ENCODE measurements around the gene NCF4.

Gene NCF4

DNA sequence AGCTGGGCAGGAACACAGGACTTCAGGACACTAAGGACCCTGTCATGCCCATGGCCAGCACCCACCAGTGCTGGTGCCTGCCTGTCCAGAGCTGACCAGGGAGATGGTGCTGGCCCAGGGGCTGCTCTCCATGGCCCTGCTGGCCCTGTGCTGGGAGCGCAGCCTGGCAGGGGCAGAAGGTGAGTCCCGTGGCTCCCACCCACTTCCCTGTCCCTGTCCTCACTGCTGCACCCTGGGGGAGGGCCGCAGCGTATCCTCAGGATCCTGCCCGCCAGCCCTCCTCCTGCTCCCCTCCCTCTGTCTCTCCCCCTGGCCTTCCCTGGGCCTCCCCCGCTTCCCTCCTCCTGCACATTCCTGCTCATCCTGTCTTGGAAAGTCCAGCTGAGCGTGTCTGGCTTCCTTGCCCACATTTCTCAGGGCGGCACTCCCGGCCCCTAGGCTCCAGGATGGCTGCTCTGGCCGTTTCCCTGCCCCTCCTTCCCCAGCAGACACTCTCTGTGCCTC, 61.4 kb downstream of the NCF4 start:
- no peak for DNase-seq
- H3K79me2 ChIP-seq (ENCODE audit: low read length): peaks cover 80% of the 10 kb centered on the region
- H3K36me3 ChIP-seq (replicated peaks; ENCODE audit: insufficient read depth, low read length): peaks cover 9% of the 10 kb centered on the region; the same call in 1 of the 2 replicates
- H3K4me2 ChIP-seq (ENCODE audit: low read depth, low read length): no peak overlapping the region
- no peaks in the 10 kb centered on the region for H3K9me2 ChIP-seq (replicated peaks; ENCODE audit: insufficient read depth, low read length)
- H2AFZ ChIP-seq (ENCODE audit: low read length): no peak overlapping the region
- TF ChIP-seq EZH2phosphoT487 (IDR thresholded peaks at IDR 0.05; ENCODE audit: low read length): no peak
- no peak for TF ChIP-seq EZH2 (optimal IDR thresholded peaks at IDR 0.05; ENCODE audit: low read depth, low read length)
- H3K4me3 ChIP-seq (ENCODE audit: low read length): no peak overlapping the region
- no peaks in the 10 kb centered on the region for H3F3A ChIP-seq (ENCODE audit: insufficient read depth, low read length)
- no peaks in the 10 kb centered on the region for H3K9me3 ChIP-seq (replicated peaks; ENCODE audit: insufficient read depth, low read length)
- H3K4me1 ChIP-seq (ENCODE audit: low read length): peaks cover 27% of the 10 kb centered on the region; the same call in 1 of the 2 replicates
- no peaks in the 10 kb centered on the region for H3K27me3 ChIP-seq (replicated peaks; ENCODE audit: insufficient read depth, low read length)
- H3K9ac ChIP-seq (ENCODE audit: low read length): no peak overlapping the region
- no peak overlapping the region for H3K27ac ChIP-seq (ENCODE audit: low read length)
- H4K20me1 ChIP-seq (ENCODE audit: insufficient read depth, low read length): no peaks in the 10 kb centered on the region

DNA sequence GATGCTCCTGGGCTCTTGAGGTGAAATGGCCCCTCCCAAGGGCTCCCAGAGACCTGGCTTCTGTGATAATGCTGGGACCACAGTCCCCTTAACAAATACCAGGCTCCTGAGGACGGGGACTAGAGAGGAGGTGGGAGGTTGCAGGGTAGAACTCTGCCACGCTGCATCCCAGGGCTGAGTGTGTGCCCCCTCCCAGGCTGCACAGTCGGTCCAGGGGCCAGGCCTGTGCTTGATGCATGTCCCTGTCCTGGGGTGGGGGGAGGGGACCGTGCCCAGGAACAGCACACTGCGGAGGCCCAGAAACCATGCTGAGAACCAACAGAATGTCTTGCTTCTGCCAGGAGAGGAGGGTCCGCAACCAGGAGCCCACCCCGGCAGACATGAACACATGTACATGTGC, 61.9 kb downstream of the NCF4 start:
- peaks cover 79% of the 10 kb centered on the region for H3K79me2 ChIP-seq (ENCODE audit: low read length)
- H3K4me1 ChIP-seq (ENCODE audit: low read length): peaks cover 33% of the 10 kb centered on the region
- H3K9me3 ChIP-seq (replicated peaks; ENCODE audit: insufficient read depth, low read length): no peaks in the 10 kb centered on the region
- H3K9me2 ChIP-seq (replicated peaks; ENCODE audit: insufficient read depth, low read length): no peaks in the 10 kb centered on the region
- H3K9ac ChIP-seq (ENCODE audit: low read length): no peak overlapping the region
- no peak overlapping the region for H3K4me2 ChIP-seq (ENCODE audit: low read depth, low read length)
- H2AFZ ChIP-seq (ENCODE audit: low read length): no peak overlapping the region
- DNase-seq: no peak
- TF ChIP-seq, protein P1, sequence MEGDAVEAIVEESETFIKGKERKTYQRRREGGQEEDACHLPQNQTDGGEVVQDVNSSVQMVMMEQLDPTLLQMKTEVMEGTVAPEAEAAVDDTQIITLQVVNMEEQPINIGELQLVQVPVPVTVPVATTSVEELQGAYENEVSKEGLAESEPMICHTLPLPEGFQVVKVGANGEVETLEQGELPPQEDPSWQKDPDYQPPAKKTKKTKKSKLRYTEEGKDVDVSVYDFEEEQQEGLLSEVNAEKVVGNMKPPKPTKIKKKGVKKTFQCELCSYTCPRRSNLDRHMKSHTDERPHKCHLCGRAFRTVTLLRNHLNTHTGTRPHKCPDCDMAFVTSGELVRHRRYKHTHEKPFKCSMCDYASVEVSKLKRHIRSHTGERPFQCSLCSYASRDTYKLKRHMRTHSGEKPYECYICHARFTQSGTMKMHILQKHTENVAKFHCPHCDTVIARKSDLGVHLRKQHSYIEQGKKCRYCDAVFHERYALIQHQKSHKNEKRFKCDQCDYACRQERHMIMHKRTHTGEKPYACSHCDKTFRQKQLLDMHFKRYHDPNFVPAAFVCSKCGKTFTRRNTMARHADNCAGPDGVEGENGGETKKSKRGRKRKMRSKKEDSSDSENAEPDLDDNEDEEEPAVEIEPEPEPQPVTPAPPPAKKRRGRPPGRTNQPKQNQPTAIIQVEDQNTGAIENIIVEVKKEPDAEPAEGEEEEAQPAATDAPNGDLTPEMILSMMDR (IDR thresholded peaks at IDR 0.05; ENCODE audit: low read length): no peak
- no peak for TF ChIP-seq EZH2phosphoT487 (IDR thresholded peaks at IDR 0.05; ENCODE audit: low read length)
- no peak for TF ChIP-seq EZH2 (optimal IDR thresholded peaks at IDR 0.05; ENCODE audit: low read depth, low read length)
- no peak overlapping the region for H3K4me3 ChIP-seq (ENCODE audit: low read length)
- no peaks in the 10 kb centered on the region for H4K20me1 ChIP-seq (ENCODE audit: insufficient read depth, low read length)
- H3F3A ChIP-seq (ENCODE audit: insufficient read depth, low read length): no peaks in the 10 kb centered on the region
- H3K27ac ChIP-seq (ENCODE audit: low read length): no peak overlapping the region
- H3K27me3 ChIP-seq (replicated peaks; ENCODE audit: insufficient read depth, low read length): no peaks in the 10 kb centered on the region
- H3K36me3 ChIP-seq (replicated peaks; ENCODE audit: insufficient read depth, low read length): peaks cover 9% of the 10 kb centered on the region; the same call in 1 of the 2 replicates

DNA sequence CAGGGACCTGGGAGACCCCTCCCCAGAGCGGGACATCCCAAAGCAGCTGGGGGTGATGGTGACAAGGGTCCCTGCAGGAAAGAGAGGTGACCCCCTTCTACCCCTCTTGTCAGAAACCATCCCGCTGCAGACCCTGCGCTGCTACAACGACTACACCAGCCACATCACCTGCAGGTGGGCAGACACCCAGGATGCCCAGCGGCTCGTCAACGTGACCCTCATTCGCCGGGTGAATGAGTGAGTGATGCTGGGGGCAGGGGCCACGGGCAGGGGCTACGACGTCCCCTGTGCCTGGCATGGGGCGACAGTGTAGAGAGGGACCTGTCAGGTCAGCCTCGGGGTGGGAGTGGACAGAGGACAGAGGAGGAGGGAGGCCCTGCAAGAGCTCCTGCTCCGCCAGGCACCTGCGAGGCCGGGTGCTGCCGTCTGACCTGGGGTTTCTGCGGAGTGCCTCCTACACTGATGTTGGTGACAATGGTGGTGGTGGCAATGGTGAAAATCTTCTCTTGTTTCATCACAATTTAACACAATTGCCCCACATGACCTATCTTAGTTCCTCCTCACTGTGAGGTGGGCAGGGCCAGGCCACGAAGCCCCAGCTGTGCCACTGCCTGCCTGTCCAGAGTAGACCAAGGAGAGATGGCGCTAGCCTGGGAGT, 62.5 kb downstream of the NCF4 start:
- H3K27me3 ChIP-seq (replicated peaks; ENCODE audit: insufficient read depth, low read length): no peaks in the 10 kb centered on the region
- DNase-seq: no peak
- H3K9me3 ChIP-seq (replicated peaks; ENCODE audit: insufficient read depth, low read length): no peaks in the 10 kb centered on the region
- H4K20me1 ChIP-seq (ENCODE audit: insufficient read depth, low read length): no peaks in the 10 kb centered on the region
- peaks cover 33% of the 10 kb centered on the region for H3K4me1 ChIP-seq (ENCODE audit: low read length)
- H3K9me2 ChIP-seq (replicated peaks; ENCODE audit: insufficient read depth, low read length): no peaks in the 10 kb centered on the region
- no peak overlapping the region for H2AFZ ChIP-seq (ENCODE audit: low read length)
- TF ChIP-seq, protein P1 (IDR thresholded peaks at IDR 0.05; ENCODE audit: low read length): no peak
- TF ChIP-seq EZH2phosphoT487 (IDR thresholded peaks at IDR 0.05; ENCODE audit: low read length): no peak
- no peak for TF ChIP-seq EZH2 (optimal IDR thresholded peaks at IDR 0.05; ENCODE audit: low read depth, low read length)
- H3K4me3 ChIP-seq (ENCODE audit: low read length): no peak overlapping the region
- H3K4me2 ChIP-seq (ENCODE audit: low read depth, low read length): no peak overlapping the region
- H3K9ac ChIP-seq (ENCODE audit: low read length): no peak overlapping the region
- peaks cover 79% of the 10 kb centered on the region for H3K79me2 ChIP-seq (ENCODE audit: low read length)
- H3F3A ChIP-seq (ENCODE audit: insufficient read depth, low read length): peaks cover 1% of the 10 kb centered on the region; the same call in 1 of the 2 replicates
- H3K27ac ChIP-seq (ENCODE audit: low read length): no peak overlapping the region
- peaks cover 9% of the 10 kb centered on the region; the same call in 1 of the 2 replicates for H3K36me3 ChIP-seq (replicated peaks; ENCODE audit: insufficient read depth, low read length)

Data from MM.1S (cell line).